NCI-H1105 (cell line): Measurements from ENCODE around the gene MAPKAP1.

ENCODE experiments used
- DNase-seq: peaks from one replicate; lab custom pipeline; 2025; lab: John Stamatoyannopoulos, UW

The MAPKAP1 gene

GRCh38 chr9:125479846-125480615, 227.0 kb downstream of the MAPKAP1 start:
- no peak for DNase-seq

DNA sequence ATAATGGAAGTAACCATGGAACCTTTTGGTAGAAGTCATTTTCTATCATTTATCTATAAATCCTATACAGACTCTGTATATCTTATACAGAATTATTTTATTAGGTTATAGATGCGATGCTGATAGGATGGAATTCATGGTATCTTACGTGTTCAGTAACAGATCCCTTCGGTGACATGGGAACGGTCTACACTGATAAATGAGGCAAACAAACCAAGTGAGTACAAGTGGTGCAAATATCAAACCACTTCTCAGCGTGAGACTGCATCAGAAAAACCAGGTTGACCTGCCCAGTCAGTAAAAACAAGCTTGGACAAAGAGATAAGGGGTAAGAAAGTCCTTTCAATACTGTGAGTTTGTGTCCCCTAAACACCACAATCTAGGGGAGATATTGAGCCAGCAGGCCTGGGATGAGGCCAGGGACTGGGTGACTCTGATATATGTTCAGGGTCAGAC, 229.9 kb downstream of the MAPKAP1 start:
- no peak for DNase-seq

- DNase-seq = no peak
Observed at GRCh38 chr9:125476645-125477044, 230.4 kb downstream of the MAPKAP1 start.

- no peak for DNase-seq
Observed at GRCh38 chr9:125475385-125475784, 231.6 kb downstream of the MAPKAP1 start.

DNA sequence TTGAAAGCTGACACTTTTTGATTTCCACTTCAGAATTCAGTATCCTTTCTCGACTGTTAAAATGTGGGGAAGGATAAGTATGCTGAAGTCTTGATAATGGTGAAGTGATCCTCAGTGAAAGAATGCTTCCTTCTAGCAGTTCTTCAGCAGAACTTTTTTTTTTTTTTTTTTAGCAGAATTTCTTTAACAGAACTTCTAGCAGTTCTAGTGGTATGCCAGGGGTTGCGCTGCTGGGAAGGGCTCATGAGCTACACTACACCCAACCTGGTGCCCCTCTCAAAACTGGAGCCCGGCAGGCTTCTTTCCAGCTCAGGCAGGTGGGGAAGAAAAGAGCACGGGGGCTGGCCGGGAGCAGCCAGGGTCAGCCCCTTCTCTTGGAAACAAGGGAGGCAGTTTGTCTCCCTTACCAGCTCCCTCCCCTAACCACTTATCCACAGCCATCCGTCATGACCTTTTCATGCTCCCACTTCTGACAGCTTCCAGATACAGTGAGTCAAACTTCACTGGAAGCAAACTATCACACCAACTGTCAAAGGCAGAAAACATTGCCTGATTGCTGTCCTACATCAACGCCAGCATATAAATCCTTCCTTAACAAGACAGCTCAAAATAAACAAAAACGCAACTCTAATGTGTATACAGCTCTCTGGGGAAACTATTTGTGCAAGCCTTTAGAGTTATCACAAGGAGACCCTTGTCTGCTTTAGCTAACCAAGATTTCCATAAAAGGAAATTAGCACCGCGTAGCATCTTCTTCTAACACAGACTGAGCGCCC, 233.9 kb downstream of the MAPKAP1 start:
- DNase-seq = peak; percentile 4

- no peak for DNase-seq
Observed at GRCh38 chr9:125472562-125472925, 234.5 kb downstream of the MAPKAP1 start.

GRCh38 chr9:125470767-125471580, 236.0 kb downstream of the MAPKAP1 start:
- no peak for DNase-seq

- no peak for DNase-seq
Observed at GRCh38 chr9:125470189-125470588, 236.8 kb downstream of the MAPKAP1 start.

- no peak for DNase-seq
Observed at GRCh38 chr9:125468646-125469045, 238.4 kb downstream of the MAPKAP1 start.

- DNase-seq = no peak
Observed at GRCh38 chr9:125467116-125467740, 239.8 kb downstream of the MAPKAP1 start.

DNA sequence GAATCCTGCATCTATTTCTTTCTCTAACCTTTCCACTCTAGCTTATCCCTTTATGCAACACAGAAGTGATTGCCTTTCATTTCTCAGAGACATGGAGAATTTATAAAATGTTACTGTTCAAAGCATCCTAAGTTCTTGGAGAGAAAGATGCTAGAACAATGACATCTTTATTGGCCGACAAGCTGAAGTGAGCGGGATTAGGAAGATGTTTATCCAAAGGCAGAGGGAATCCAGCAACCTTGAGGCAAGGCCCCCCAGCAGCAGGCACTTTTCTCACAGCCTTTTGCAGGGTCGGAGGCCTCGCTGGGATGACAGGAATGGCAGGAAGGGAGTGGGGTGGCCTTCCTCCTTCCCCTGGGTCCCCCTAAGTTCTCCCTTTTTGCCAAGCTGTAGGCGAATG, 240.6 kb downstream of the MAPKAP1 start:
- no peak for DNase-seq

DNA sequence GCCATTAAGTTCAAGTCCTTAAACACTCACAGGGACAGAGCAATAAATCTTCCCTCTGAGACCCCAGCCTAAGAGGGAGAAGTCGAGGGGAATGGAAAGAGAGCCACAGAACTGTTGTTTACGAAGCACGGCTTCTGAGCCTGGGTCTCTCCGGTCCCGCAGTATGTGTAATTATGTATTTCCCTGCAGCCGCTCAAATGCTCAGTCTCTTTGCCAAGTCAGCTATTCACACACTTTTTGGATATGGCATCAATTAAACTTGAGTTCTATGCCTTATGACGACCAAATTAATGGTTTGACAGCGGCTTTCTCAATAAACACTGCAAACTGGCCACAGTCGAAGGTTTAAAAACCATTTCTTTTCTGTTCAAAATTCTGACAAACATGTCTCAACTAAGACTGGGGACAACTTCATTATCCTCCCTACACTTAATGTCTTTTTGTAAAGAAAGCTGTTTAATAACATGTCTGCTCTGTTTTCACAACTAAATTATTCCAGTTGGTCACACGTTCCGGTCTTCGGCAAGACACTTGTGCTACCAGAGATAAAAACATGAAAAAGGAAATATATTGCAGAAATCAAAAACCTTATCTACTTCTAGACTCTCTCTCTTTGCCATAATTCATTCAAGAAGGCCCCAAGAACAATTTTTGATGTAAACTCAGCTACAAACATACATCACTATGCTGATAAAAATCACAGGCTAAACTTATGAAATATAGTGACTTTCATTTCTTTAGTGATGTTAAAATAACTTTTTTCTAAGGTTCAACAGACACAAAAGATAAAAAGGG, 242.2 kb downstream of the MAPKAP1 start:
- DNase-seq = peak; percentile 70

- no peak for DNase-seq
Observed at GRCh38 chr9:125463926-125464325, 243.1 kb downstream of the MAPKAP1 start.

GRCh38 chr9:125462861-125463291, 244.1 kb downstream of the MAPKAP1 start:
- no peak for DNase-seq

- no peak for DNase-seq
Observed at GRCh38 chr9:125461636-125462190, 245.3 kb downstream of the MAPKAP1 start.

DNA sequence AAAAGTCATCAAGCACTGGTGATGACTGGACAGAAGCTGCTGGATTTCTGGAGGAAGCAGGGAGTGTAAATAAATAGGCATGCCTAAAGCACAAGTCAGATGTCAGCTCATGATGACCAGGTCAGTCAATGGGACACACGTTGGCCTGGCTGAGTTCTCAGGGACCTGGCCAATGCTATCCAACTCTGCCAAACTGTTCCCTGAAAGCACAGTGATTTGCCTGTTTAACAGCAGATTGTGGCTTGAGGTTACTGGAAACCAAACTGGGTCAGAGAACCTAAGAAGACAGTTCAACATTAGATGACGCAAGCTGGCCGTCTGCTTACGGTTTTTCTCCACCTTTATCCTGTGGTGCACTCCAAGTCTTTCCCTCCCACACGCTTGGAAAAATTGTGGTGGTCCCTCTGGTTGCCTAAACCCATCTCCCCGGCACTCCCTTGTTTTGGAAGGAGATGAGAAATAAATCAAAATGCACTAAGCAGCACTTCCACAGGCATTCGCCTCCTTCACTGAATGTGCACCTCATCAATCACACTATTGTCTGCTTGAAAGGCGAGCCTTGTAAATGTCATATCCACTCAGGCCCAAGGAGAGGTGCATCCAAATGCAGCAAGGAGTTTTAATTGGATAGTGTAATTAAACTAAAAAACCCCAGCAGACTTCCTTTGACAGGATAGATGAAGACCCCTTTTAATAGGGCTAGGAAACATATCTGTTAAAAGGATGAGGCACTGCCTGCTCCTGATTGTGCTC, 245.9 kb downstream of the MAPKAP1 start:
- DNase-seq = no peak

- no peak for DNase-seq
Observed at GRCh38 chr9:125460346-125460745, 246.7 kb downstream of the MAPKAP1 start.

DNA sequence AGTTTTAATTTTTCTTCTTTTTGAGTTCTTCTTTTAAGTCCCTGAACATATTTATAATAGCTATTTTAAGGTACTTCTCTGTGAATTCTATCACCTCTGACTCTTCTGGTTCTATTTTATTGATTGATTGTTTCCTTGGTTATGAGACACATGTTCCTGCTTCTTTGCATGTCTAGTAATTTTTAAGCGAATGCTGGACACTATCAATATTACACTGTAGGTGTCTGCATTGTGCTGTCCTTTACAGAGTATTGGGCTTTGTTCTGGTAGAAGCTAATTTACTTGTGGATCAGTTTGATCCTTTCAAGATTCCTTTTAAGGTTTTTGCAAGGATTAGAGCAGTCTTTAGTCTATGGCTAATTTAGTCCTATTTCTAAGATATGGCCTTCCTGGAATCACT, 249.7 kb downstream of the MAPKAP1 start:
- DNase-seq = no peak

DNA sequence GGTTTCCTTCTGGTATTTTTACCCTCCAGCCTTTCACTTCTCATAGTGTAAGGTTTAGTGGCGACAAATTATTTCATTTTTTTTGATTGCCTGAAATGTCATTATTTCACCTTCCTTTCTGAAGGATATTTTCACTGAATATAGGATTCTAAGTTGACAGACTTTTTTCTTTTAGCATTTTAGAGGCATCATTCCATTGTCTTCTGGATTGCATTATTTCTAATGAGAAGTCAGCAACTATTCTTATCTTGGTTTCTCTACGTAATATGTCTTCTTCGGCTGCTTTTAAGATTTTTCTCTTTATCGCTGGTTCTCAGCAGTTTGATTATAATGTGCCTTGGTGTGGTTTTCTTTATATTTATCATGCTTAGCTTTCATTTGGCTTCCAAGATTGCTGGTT, 251.1 kb downstream of the MAPKAP1 start:
- DNase-seq = no peak

DNA sequence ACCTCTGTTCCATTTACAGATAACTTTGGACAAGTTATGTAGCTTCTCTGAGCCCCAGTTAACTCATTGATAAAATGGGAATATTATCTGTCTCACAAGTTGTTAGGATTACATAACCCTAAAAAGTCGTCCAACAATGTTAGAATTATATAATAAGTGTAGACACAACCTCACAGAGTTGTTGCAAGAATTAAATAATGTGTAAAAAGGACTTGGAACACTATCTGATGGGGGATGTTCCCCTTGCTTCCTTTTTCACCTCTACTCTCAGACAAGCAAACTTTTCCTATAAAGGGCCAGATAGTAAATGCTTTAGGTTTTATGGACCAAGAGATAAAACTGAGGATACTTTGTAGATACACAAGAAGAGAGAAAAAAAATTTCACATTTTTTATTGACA, 251.9 kb downstream of the MAPKAP1 start:
- DNase-seq = no peak
